Measurements from ENCODE around the gene MRGPRG. TPM values are rescaled to one million over a fixed set of nuclear protein-coding genes. Genes with fewer than 3 reads are reported as not detected.
"Not testable (repeated sequence)": the region's sequence is repeated elsewhere in the genome, so short reads cannot be mapped to it uniquely, and the experiment has no call there.

Gene MRGPRG
- not detected for total RNA-seq

DNA sequence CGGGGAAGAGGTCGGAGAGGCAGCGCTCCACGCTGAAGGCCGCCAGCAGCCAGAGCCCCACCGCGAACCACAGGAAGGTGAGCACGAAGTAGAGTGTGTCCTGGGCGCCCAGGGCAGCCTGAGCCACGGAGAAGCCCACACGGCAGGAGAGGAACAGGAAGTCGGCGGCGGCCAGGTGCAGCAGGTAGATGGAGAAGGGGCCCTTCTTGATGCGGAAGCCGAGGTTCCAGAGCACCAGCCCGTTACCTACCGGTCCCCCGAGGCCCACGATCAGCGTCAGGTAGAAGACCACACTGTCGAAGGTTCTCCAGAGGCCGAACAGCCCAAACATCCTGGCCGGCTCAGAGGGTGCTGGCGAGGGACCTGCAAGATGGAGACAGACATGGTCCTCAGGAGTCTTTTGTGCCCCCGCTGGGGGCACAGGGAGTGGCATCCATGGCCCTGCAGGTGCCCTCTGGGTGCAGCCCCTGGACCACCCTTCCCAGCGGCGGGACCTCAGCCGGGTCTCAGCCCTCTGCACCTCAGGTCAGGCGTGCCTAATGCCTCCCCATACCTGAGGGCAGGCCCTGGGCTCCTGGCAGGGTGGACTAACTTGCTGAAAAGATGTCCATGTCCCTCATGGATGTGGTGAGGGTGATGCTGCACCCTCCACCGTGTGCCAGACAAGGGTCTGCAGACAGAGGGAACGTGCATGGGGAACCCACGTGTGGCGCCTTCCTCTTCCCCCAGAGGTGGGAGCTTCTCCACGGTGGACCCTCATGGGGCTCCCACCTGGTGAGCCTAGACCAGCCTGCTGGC, at the start of gene MRGPRG:
TSS of gene MRGPRG (minus strand) at position 331 of the 798 bp plus-strand sequence. CDS start at position 331, 0 bp downstream.
- TF ChIP-seq, protein P1, sequence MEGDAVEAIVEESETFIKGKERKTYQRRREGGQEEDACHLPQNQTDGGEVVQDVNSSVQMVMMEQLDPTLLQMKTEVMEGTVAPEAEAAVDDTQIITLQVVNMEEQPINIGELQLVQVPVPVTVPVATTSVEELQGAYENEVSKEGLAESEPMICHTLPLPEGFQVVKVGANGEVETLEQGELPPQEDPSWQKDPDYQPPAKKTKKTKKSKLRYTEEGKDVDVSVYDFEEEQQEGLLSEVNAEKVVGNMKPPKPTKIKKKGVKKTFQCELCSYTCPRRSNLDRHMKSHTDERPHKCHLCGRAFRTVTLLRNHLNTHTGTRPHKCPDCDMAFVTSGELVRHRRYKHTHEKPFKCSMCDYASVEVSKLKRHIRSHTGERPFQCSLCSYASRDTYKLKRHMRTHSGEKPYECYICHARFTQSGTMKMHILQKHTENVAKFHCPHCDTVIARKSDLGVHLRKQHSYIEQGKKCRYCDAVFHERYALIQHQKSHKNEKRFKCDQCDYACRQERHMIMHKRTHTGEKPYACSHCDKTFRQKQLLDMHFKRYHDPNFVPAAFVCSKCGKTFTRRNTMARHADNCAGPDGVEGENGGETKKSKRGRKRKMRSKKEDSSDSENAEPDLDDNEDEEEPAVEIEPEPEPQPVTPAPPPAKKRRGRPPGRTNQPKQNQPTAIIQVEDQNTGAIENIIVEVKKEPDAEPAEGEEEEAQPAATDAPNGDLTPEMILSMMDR (IDR thresholded peaks at IDR 0.05) = no peak
- no peak for TF ChIP-seq POLR2A (IDR thresholded peaks at IDR 0.05)
- no peak for TF ChIP-seq POLR2AphosphoS5 (IDR thresholded peaks at IDR 0.05; ENCODE audit: insufficient read depth in 1 of 2, low read depth in 1 of 2)
- Histone ChIP-seq H3K36me3 (no peaks in the 10 kb centered on the region), H3K27ac (no peak within 1 kb of the TSS), H3K4me1 (peaks cover 16% of the 10 kb centered on the region), H3K27me3 (no peaks in the 10 kb centered on the region), H3K9me3 (no peaks in the 10 kb centered on the region), H3K4me3 (no peak within 1 kb of the TSS)
- DNase-seq (ENCODE audit: extremely low spot score in 2 of 2) = no peak
- intact Hi-C loops (cut with DNase I) = loop anchor here (5.0 to 10.0 kb wide), 2 partner anchors 114 to 181 kb away; no protein-coding TSS in a partner anchor

GRCh38 chr11:3262548-3262947, 43.9 kb upstream of the MRGPRG start:
- H3K27ac ChIP-seq; H3K4me3 ChIP-seq; DNase-seq (ENCODE audit: extremely low spot score in 2 of 2); H3K4me1 ChIP-seq; intact Hi-C loops (cut with DNase I); H3K36me3 ChIP-seq; H3K27me3 ChIP-seq; H3K9me3 ChIP-seq: not testable (repeated sequence)

DNA sequence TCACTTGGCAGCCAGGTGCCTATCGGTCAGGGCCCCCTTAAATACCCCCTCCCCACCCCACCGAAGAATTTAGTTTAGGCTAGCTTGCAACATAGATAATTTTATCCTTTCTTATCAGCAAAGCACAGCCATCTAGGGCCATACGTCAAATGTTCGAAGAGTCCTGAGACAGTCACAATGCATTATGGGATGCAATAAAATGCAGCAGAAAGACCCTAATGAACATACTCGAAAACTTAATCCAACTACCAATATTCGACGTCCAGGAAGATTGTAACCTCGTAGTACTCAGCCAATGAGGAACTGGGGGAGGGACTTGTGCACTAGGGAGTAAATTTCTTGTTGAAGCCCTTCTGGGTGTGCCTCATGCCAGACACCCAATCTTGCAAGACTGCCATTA, 43.2 kb upstream of the MRGPRG start:
- H3K9me3 ChIP-seq; H3K4me1 ChIP-seq; intact Hi-C loops (cut with DNase I); H3K4me3 ChIP-seq; H3K27me3 ChIP-seq; H3K27ac ChIP-seq; H3K36me3 ChIP-seq; DNase-seq (ENCODE audit: extremely low spot score in 2 of 2): not testable (repeated sequence)

GRCh38 chr11:3257509-3257908, 38.9 kb upstream of the MRGPRG start:
- H3K4me3 ChIP-seq; H3K4me1 ChIP-seq; H3K27ac ChIP-seq; H3K27me3 ChIP-seq; DNase-seq (ENCODE audit: extremely low spot score in 2 of 2); intact Hi-C loops (cut with DNase I); H3K9me3 ChIP-seq; H3K36me3 ChIP-seq: not testable (repeated sequence)

DNA sequence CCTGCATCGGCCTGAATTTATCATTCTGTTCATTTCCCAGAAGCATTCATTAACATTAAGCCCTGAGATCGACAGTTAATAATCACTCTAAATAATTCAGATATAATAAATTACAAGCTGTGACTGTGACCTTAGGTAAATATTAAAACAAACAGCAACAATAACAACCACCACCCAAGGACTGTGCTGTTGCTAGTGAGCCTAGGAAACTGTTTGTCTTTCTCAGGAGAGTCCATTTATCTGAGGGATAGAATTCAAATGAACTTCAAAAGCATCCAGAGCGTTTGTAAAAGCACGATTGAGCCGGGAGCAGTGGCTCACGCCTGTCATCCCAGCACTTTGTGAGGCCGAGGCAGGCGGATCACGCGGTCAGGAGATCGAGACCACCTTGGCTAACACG, 36.6 kb upstream of the MRGPRG start:
- H3K4me1 ChIP-seq; DNase-seq (ENCODE audit: extremely low spot score in 2 of 2); H3K4me3 ChIP-seq; intact Hi-C loops (cut with DNase I); H3K36me3 ChIP-seq; H3K27ac ChIP-seq; H3K27me3 ChIP-seq; H3K9me3 ChIP-seq: not testable (repeated sequence)

GRCh38 chr11:3254773-3255172, 36.2 kb upstream of the MRGPRG start:
- H3K27me3 ChIP-seq; H3K9me3 ChIP-seq; H3K27ac ChIP-seq; H3K36me3 ChIP-seq; H3K4me3 ChIP-seq; DNase-seq (ENCODE audit: extremely low spot score in 2 of 2); intact Hi-C loops (cut with DNase I); H3K4me1 ChIP-seq: not testable (repeated sequence)

DNA sequence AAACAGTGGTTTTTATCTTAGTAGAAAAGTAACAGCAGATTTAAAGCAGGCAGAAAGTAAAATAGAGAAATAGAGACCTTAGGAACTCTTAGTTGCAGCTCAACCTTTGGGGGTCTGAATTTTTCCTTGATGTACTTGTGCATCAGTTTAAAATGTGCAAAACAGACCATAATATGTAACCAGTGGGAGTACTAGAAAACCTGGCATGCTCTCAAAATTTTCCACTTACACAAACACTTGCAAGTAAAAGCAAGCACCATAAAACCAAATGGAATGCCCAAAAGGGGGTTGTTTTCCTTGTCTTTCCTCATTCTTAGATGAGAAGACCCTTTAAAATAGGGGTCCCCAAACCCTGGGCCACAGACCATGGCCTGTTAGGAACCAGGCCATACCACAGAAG, 26.5 kb upstream of the MRGPRG start:
- Histone ChIP-seq H3K27me3 (no peaks in the 10 kb centered on the region), H3K4me1 (no peaks in the 10 kb centered on the region), H3K27ac (no peak overlapping the region), H3K36me3 (no peaks in the 10 kb centered on the region), H3K4me3 (no peak overlapping the region), H3K9me3 (no peaks in the 10 kb centered on the region)
- intact Hi-C loops (cut with DNase I) = no loop called here
- no peak for DNase-seq (ENCODE audit: extremely low spot score in 2 of 2)
- TF ChIP-seq, protein P1 (IDR thresholded peaks at IDR 0.05) = no peak
- TF ChIP-seq POLR2A (IDR thresholded peaks at IDR 0.05) = no peak
- TF ChIP-seq POLR2AphosphoS5 (IDR thresholded peaks at IDR 0.05; ENCODE audit: insufficient read depth in 1 of 2, low read depth in 1 of 2) = no peak

Measured in vagina (tissue), 2 donors.